ENCODE data around the gene RAI14.

The RAI14 gene

DNA sequence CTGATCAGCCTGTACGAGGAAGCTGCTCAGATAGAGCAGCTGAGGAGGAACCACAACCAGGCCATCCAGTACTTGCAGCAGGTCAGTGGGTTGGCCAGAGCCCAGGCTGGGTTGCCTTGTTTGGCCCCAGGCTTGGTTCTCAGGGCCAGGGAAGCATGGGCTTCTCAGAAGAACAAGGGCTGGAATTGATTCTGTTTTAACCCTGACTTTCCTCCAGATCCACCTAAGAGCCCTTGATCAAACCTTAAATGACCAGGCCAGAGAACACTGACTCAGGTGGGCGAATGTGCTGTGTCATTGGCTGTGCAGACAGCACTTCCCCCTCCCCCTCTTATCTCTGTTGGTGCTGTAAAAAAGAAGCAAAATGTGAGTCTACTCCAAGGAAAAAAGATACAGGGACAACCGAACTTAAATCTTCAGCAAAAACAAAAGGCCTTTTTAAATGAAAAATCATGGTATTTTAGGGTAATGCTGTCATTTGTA, 210.9 kb downstream of the RAI14 start:
- DNase-seq = no peak

DNA sequence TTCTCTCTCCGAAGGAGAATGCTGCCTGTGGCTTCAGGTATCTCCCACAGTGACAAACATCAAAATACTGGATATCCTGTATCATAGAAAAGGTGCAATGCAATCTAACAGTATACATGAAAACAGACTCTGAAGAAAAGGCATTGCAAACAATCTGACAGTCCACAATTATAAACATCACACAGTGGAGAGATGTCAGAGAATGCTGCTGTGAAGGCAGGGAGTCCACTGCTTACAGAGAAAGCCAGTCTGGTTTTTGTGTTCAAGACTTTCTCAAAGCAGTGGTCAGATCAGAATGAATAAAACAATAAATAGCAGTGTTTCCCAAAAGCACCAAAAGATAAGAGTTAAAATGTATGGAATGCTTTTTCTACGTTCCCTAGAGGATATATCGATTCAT, 211.5 kb downstream of the RAI14 start:
- no peak for DNase-seq

DNA sequence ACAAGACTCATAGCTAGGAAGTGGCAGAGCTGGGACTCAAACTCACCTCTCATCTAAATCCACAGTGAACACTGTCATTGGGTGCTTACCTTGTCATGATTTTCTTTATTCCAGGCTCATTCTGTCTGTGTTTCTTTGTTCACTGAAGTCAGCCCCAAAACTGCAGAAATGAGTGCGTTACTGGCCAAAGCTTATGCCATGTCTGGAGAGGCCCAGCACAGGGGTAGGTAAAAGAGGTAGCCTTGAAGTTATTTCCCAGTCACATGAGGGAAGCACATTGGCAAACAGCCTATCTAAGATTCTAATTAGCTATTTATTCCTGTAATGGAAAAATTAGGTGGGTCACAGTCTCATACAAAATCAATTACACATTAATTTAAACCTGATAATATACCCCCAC, 212.7 kb downstream of the RAI14 start:
- no peak for DNase-seq

DNA sequence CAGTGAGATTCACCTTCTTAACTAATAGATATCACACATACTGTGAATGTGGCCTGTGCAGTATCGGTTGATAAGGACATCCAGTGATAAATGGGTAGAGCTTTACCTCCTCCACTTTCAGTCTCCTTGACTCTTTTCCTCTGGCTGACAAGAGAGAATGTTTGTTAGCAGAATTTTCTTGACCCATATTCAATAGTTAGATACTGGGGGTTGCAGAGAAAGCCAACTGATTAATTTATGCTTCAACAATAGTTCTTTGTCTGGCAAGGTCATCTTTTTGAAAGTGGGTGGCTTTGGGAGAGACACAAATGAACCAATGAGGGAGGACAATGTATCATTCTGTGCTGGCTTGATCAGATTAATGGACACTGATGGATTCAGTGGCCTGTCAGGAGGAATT, 213.1 kb downstream of the RAI14 start:
- no peak for DNase-seq

GRCh38 chr5:34870382-34870781, 214.3 kb downstream of the RAI14 start:
- DNase-seq = no peak

DNA sequence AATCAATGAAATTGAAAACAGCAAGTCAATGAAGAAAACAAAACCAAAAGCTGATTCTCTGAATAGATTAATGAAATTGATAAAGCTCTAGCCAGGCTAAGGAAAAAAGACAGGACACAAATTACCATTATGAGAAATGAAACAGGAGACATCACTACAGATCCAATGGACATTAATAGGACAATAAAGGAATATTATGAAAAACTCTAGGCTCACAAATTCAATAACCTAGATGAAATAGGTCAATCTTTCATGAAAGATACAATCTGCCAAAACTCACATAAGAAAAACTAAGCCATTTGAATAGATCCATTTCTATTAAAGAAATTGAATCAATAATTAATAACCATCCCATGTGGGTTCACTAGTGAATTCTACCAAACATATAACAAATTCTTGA, 220.1 kb downstream of the RAI14 start:
- DNase-seq = no peak

DNA sequence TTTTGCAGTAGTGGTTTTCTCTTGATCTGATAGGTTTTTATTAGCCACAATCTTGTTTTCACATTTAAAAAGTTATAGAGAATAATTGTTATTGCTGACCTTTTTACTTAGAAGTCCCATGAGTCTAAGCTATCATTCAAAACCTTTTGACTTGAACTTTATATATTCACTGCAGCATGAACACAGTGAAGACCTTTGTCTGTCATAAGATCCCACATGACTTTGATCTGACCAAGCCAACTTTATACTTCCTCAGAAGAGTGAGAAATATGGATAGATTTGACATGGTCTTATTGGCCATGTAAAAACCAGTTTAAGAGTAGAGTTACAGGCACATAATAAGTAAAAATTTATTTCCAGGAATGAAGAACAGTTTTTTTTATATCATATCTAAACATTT, 225.1 kb downstream of the RAI14 start:
- no peak for DNase-seq

Data from EL (cell line).